Left lung (tissue), 10 donors: ENCODE results near the gene DSCAML1. TPM values are rescaled to one million over a fixed set of nuclear protein-coding genes. Genes with fewer than 3 reads are reported as not detected.

Experiments used
- ATAC-seq: fragments of 200-7000 bp; cut with Tn5 transposase; one replicate; pipeline ENCODE4 v1.9.1; 2020; ENCODE audit warnings: moderate library complexity
- DNase-seq, 4 donors: peaks; one replicate each; pipeline ENCODE4 v3.0.0-alpha.2; 2013 to 2020
- H3K27ac ChIP-seq, 2 donors: fragments of 200-600 bp; sonication (generic) in 1 of 2; one replicate each; pipeline versions ENCODE4 v1.5.0 to v1.8.0; 2020 to 2021
- H3K27me3 ChIP-seq, 2 donors: fragments of 200-600 bp; sonication (generic) in 1 of 2; one replicate each; pipeline versions ENCODE4 v1.5.0 to v1.8.0; 2020 to 2021
- H3K36me3 ChIP-seq, 2 donors: fragments of 200-600 bp; sonication (generic) in 1 of 2; one replicate each; pipeline versions ENCODE4 v1.5.0 to v1.8.0; 2020 to 2021
- H3K4me1 ChIP-seq, 2 donors: fragments of 200-600 bp; one replicate each; pipeline ENCODE4 v1.8.0; 2021
- H3K4me3 ChIP-seq, 2 donors: fragments of 200-600 bp; sonication (generic) in 1 of 2; one replicate each; pipeline versions ENCODE4 v1.5.0 to v1.8.0; 2020 to 2021; ENCODE audit warnings: mild to moderate bottlenecking in 1 of 2
- H3K9me3 ChIP-seq, 2 donors: fragments of 200-600 bp; sonication (generic) in 1 of 2; one replicate each; pipeline versions ENCODE4 v1.5.0 to v1.8.0; 2020 to 2021
- CTCF ChIP-seq, 2 donors: fragments of 200-600 bp; sonication (generic) in 1 of 2; IDR thresholded peaks; one replicate each; pipeline versions ENCODE4 v1.5.0 to v1.8.0; 2021; ENCODE audit warnings: antibody characterized with exemption in 2 of 2
- intact Hi-C, 2 donors: fragments of 100-400 bp; cut with DNase I; formaldehyde crosslinking; loops; one replicate each; pipeline versions ENCODE4 v1.11.2 to v1.14.2; 2022
- polyA plus RNA-seq, 6 donors: library from polyadenylated mRNA; unstranded; fragments of 120-200 nt; gene quantifications; one replicate each; pipeline ENCODE4 v1.2.1, GENCODE V29; 2013; ENCODE audit not compliant: insufficient read length in 6 of 6
- total RNA-seq, 2 donors: library from RNA; stranded (reverse); fragmentation: NEBNext Ultra II Directional; extraction: Animal tissue kit (Norgen Biotek cat#: 25700); gene quantifications; one replicate each; pipeline ENCODE4 v1.2.1, GENCODE V29; 2021
- donor health status: DM: no; HTN: yes; CAD: no.
- donor health status: DM: no; HTN: no; CAD: no.

The DSCAML1 gene
- total and polyA plus RNA-seq, 8 donors: 0.35 to 1.8 (median 1.2) TPM

- DNase-seq (peak in 2 of 4 donors; percentile 17 to 48), ATAC-seq (no peak)
- no peak for TF ChIP-seq CTCF (IDR thresholded peaks at IDR 0.05)
- intact Hi-C loops: no loop called here
- Histone ChIP-seq H3K4me1 (no peaks in the 10 kb centered on the region), H3K36me3 (no peaks in the 10 kb centered on the region), H3K9me3 (no peaks in the 10 kb centered on the region), H3K27ac (no peak overlapping the region), H3K27me3 (no peaks in the 10 kb centered on the region), H3K4me3 (no peak overlapping the region)
Measured at GRCh38 chr11:117528097-117528721, 268.8 kb downstream of the DSCAML1 start.

GRCh38 chr11:117527271-117527670 is 269.7 kb downstream of the DSCAML1 start:
- ATAC-seq (no peak), DNase-seq (no peak)
- Histone ChIP-seq H3K4me1 (no peaks in the 10 kb centered on the region), H3K4me3 (no peak overlapping the region), H3K27ac (no peak overlapping the region), H3K9me3 (no peaks in the 10 kb centered on the region), H3K36me3 (no peaks in the 10 kb centered on the region), H3K27me3 (no peaks in the 10 kb centered on the region)
- intact Hi-C loops: no loop called here
- TF ChIP-seq CTCF (IDR thresholded peaks at IDR 0.05): no peak

DNA sequence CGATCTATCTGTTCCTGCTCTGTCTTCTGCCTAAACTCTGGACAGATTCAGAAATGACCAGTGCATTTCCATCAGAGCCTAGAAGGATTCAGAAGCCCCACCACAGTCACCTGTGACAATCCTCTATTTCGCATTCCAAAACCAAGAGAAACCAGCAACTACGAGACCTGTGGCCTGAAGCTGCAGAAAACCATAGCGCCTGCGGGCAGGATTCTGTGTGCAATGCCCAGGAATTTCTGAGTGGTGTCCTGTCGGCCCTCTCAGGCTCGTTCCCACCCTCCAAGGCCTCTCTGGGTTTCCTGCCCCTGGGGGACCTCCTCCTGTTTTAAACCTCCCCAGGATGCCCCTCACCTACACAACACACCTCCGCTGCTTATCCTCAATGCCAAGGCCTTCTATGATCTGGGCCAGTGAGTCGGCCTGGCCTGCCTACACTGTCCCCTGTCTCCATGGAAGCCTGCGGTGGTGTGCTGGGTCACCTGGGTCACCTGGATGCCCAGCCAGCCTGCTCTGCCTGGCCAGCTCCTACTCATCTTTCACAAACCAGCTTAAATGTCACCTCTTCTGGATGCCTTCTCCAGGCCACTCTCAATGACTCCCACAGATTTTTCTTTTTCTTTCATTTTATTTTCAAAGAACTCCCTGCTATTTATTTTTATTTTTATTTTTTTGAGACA is 271.0 kb downstream of the DSCAML1 start:
- intact Hi-C loops: no loop called here
- H3K36me3 ChIP-seq: no peaks in the 10 kb centered on the region
- no peak overlapping the region for H3K27ac ChIP-seq
- no peaks in the 10 kb centered on the region for H3K9me3 ChIP-seq
- TF ChIP-seq CTCF (IDR thresholded peaks at IDR 0.05): no peak
- ATAC-seq: no peak
- no peaks in the 10 kb centered on the region for H3K27me3 ChIP-seq
- no peak overlapping the region for H3K4me3 ChIP-seq
- H3K4me1 ChIP-seq: no peaks in the 10 kb centered on the region
- no peak for DNase-seq

DNA sequence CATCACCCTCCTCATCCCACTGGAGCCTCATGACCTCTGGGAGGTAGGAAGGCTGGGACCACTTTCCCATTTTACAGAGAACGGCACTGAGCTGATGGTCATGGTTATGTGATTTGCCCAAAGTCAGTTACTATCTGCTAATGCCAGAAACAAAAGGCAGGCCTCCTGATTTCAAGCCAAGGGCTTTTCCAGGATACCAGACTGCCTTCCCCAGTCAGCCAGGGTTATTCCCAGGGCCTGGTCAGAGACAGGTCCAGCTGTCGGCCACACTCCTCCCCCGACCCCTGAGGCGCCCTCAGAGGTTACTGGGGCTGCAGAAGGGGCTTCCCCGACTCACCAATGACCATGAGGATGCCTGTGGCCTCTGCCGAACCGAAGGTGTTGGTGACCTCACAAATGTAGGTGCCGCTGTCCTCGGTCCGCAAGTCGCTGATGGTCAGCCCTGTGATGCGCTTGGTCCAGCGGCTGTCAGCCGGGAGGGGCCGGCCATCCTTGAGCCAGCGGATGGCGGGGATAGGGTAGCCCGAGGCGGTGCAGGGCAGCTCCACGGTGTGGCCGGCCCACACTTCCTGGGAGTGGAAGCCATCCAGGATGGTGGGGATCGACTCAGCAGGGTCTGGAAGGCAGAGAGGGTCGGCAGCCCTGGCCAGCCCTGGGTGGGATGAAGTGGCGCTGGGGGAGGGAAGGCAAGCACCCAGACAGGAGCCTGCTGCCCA is 272.4 kb downstream of the DSCAML1 start:
- ATAC-seq (no peak), DNase-seq (no peak)
- TF ChIP-seq CTCF (IDR thresholded peaks at IDR 0.05): no peak
- no peaks in the 10 kb centered on the region for H3K36me3 ChIP-seq
- no peaks in the 10 kb centered on the region for H3K9me3 ChIP-seq
- no peak overlapping the region for H3K27ac ChIP-seq
- H3K27me3 ChIP-seq: no peaks in the 10 kb centered on the region
- intact Hi-C loops: no loop called here
- no peaks in the 10 kb centered on the region for H3K4me1 ChIP-seq
- no peak overlapping the region for H3K4me3 ChIP-seq

DNA sequence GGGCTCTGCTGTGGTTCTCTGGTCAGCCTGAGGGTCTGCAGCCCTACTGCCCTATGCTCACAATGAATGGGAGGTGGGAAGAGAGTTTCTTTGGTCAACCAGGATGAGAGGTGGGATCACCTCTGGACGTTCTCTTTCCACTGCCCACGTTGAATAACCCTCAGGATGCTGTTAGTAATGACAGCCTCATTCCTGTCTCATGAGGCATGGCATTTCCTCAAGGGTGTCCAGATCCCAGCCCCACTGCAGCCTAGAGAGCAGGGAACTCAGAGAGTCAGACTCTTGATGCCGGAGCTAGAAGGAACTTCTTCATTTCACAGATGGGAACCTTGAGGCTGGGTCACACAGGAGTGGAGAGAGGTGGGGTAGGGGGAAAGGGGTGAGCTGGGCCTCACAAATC is 273.3 kb downstream of the DSCAML1 start:
- H3K4me3 ChIP-seq: no peak overlapping the region
- H3K4me1 ChIP-seq: no peaks in the 10 kb centered on the region
- H3K36me3 ChIP-seq: no peaks in the 10 kb centered on the region
- ATAC-seq (no peak), DNase-seq (no peak)
- no peaks in the 10 kb centered on the region for H3K27me3 ChIP-seq
- no peaks in the 10 kb centered on the region for H3K9me3 ChIP-seq
- intact Hi-C loops: no loop called here
- TF ChIP-seq CTCF (IDR thresholded peaks at IDR 0.05): no peak
- no peak overlapping the region for H3K27ac ChIP-seq
